Left lobe of liver (tissue), 2 donors: ENCODE data around the gene TGFB3. TPM values are rescaled to one million over a fixed set of nuclear protein-coding genes. Genes with fewer than 3 reads are reported as not detected.

Experiments
- ATAC-seq: fragments of 200-7000 bp; cut with Tn5 transposase; one replicate; pipeline ENCODE4 v1.9.1; 2020; ENCODE audit warnings: mild to moderate bottlenecking, moderate library complexity
- DNase-seq: peaks from one replicate; pipeline ENCODE4 v3.0.0-alpha.2; 2020; ENCODE audit warnings: low spot score
- total RNA-seq: library from RNA; stranded (reverse); gene quantifications from one replicate; pipeline ENCODE4 v1.2.1, GENCODE V29; 2021
- donor health status: DM: no; HTN: no; CAD: no; lungs with moderate emphysema.
- donor health status: DM: no; HTN: yes; CAD: no.

TGFB3 gene
- total RNA-seq, 1 donor from 2014 or later: 5.5 TPM

DNA sequence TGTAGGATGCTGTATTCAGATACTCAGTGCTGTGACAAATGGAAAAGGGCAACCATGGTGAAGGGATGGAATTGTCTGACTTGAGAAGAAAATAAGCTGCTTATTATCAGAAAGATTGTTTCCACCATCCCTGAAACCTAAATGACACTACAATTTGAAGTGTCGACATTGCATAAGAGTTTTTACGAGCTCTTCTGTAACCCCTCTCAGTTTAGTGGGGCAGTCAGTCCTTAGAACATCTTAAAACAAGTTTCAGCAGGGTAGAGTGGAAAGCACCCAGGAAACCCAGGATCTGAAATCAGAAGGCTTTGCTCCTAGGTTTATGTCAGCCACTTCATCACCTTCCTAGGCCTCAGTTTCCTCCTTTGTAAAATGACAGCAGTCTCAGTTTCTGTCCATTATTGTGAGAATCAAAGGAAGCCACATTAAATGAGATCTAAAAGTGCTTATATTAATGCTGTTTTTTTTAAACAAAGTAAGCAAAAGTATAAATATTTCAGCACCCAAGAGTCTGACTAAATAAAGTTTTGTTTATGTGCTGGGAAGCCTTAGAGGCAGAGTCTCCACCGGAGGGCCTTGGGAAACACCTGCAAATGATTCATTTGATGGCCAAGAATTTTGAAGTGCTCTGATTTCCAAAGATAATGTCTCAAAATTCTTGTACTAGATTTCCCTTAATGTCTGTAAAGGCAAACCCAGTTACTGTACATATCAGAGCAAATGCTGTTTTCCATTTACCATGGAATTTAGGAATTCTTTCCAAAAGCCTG lies 5.6 kb upstream of the TGFB3 start:
- no peak for DNase-seq
- ATAC-seq: no peak

DNA sequence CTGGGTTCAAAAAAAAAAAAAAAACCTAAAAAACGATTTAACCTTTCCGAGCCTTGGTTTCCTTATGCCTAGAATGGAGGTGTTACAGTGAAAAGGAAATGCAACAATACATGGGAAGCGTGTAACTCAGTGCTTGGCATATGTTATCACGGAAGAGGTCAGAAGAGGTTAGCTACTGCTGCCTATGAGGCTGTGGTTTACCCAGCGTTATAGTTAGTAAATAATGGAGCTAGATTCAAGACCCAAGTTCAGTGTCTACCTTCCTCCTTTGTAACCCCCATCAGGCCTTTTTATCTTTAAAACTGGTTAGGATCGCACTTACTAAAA lies 4.6 kb upstream of the TGFB3 start:
- DNase-seq (no peak), ATAC-seq (no peak)

DNA sequence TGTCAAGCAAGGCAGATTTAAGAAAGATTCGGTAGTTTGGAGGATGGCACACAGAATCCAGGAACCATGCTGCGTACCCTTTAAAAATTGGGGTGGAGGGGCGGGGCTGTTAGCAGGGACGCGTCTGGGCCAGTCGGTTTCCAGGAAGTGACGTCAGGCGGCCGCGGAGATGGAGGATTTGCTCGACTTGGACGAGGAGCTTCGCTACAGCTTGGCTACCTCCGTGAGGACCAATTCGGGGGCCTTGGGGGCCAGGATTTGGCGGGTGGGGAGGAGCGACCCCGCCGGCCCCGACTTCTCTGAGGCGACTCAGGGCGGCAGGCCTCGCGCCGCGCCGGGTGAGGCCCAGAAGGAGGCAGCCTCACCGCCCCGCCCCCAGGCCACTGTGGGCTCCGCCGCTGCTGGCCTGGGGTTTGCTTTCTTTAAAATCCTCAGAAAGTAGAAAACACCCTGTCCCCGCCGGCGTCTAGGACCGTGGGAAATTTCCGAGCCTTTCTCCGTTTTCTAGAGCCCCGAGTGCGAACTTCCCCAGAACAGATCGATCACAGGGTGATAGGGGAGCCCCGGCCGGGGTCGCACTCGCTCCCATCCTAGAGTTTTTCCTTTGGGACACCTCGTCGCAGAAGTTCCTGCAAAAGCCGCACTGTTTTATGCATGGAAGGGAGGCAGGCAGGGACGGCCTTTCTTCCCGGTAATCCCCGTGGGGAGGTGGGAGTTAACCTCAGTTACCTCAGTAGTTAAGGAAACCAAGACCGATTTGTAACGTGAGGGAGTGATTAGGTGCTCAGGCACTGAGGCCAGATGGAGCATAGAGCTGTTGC lies 4.0 kb upstream of the TGFB3 start, which contains the start of gene IFT43:
Gene IFT43 (plus strand): TSS at position 146 of the 821 bp plus-strand sequence. CDS start 24 bp downstream, at position 170.
- DNase-seq: peak; percentile 93
- peak; percentile 57 for ATAC-seq

DNA sequence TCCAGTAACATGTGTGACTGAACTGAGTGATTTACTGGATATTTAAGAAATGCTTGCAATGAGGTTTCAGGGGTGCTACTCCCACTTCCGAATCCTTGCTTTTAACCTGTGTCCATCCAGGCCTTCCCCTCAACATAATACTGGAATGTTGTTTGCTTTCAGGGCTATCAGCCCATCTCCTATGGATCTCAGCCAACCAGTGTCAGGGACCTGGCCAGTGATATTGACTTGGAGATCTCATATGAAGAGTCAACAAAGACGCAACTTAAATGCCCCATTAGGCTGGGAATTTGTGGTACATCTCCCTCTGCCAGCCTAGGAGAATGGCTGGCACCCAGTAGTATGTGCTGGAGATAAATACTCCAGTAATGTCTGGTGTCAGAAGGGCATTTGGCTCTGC lies 2.9 kb upstream of the TGFB3 start:
- ATAC-seq: peak; percentile 23
- peak; percentile 72 for DNase-seq

DNA sequence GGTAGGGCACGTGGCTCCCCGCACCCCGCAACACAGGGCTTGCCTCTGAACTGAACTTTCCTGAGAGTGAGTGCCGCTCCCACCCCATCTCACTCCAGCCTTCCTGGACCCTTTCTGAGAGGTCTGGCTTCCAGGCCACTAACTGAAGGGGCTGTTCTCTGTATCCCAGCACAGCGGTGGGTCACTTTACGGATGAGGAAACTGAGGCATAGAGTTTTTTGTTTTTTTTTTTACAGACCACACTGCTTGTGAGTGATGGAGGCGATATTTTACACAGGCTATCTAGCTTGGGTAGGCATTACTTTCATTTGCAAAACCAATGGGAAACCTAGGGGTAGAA lies 1.2 kb upstream of the TGFB3 start:
- no peak for ATAC-seq
- no peak for DNase-seq

DNA sequence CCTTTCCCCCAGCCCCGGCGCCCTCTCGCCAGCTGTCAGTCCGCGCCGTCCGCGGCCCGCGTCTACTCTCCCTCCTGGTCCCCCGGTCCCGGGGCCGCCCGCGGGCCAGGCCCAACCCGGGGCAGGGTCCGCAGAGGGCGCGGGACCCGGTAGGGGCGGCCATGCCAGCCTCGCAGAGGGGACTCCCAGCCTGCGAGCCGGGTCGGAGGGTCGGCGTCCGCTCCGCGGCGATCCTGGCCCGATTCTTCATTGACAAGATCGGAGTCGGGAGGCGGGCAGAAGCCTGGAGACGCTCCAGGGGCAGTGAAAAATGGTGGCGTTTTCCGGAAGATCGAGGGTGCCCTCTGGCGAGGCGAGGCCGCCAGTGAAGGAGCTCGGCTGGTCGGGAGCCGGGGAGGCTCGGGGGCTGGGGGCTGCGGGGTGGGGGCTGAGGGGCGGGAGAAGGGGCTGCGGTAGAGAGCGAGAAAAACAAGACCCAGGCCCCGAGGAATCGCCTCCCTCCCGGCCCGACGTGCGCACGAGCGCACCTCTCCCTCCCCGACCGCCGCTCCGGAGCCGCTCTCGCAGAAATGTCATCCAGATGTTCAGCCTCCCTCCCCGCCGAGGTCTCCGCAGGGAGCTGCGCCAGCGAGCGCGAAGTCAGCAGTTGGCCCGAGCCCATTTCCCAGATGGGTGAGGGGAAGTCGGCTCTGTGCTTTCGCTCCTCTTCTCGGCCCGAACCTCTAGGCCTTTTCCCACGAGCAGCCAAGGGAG lies 647 bp upstream of the TGFB3 start:
- ATAC-seq (peak; percentile 78), DNase-seq (peak; percentile 87)

DNA sequence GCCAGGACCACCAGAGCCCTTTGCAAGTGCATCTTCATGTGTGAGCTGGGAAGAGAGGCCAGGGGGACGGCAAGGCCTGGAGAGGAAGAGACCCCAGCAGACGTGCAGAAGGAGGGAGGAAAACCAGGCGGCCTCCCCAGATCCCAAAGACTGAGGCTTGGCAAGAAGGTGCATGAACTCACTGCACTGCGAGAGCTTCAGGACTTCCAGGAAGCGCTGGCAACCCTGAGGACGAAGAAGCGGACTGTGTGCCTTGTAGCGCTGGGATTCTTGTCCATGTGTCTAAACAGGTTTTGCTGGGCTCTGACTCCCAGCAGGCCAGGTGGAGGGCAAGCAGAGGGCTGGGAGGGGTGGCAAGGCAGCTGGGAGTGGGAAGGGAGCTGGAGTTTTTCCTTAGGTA lies 939 bp downstream of the TGFB3 start:
- no peak for ATAC-seq
- no peak for DNase-seq

DNA sequence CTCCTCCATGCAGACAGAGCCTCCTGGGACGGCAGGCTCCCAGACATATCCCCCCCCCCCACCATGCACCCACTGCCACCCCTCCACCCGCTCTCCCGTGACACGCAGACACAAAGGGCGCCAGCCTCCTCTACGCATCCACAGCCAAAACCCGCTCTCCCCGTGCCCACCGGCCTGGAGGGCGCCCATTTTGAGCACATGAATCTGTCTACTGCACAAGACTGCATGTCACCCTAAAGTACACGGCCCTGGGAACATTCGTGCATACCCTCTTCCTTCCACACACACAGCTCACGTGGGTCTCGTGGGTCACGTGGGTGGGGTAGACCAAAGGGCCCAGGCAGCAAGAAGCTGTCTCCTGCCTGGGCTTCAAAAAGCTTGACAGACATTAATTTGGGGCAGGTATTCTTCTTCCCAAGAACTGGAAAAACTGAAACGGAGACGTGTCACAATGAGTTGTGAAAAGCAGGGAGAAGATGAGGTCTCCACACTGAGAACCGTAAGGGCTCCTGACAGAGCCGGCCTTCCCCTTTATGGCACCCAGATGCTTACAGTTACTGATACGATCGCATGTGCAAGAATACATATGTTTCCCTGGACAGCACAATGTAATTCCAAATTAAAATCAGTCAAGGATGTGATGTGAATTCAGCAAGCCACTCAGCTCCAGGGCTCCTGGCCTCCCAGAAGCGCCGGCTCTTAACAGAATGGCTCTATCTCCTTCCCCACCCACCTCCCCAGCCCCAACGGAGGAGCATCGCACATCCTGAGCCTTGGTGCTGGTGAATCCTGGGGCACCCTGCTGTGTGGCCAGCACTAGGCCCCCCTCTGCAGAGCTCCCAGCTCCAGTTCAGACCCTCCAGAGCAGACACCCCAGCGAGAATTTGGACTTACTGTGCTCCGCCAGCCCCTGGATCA lies 1.9 kb downstream of the TGFB3 start:
- DNase-seq (no peak), ATAC-seq (no peak)

DNA sequence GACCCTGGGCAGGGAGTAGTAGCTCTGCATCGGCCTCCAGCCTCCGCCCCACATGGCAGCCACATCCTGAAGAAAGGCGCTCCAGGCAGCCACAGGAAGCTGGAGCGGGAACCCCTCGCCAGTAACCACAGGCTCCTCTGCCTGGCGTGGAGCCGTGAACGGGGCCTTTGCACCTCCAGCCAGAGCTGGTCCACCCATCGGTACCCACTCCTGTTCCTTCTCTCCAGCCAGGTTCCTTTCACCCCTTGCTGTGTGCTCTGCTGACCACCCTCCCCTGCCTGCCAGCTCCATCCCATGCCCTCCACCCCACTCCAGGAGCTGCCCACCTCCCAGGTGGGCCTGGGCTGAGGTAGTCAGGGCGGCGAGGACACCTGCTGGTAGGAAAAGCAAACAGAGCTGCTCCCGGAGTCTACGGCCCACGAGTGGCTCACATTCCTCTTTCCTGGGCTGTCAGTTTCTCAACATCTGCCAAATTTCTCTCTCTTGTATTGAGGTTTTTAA lies 2.7 kb downstream of the TGFB3 start:
- no peak for ATAC-seq

DNA sequence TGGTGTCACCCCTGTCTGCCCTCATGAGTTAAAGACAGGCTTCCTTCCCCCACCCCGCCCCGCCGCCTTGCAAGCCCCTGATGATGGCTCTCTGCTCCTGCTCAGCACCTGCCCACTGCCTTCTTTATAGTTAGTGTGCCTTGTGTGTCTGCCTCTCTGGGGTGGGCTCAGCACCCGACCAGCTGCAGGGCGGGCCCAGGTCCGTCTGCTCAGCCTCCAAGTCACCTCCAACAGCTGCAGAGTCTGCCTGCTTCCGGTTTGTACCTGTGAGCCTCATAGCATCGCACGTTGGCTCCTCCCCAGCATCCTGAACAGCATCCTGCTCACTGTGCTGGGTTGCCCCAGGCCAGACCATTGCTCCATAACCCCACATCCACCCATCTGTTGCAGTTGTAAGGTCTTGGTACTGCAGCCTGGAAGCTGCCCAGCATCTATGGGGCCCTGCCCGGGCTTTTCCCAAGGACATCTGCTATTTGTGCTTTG lies 3.5 kb downstream of the TGFB3 start:
- DNase-seq (no peak), ATAC-seq (no peak)

More for the DNA sequence above, 2.7 kb downstream of the TGFB3 start:
- DNase-seq: no peak

DNA sequence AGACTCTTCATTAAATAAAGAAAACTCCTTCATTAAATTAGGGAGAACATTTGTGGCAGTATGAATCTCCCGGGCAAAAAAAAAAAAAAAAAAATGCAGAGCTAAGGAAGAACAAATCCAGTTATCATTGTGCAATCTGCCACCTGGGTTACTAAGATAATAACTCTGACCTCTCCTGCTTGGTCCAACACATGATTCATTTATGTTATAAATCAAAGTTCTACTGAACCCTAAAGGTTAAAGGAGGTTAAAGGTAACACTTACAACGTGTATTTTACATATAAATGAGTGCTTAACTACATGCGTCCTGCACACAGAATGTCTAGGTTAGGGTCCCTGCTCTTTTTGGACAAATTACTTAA lies 4.2 kb downstream of the TGFB3 start:
- ATAC-seq (peak; percentile 6), DNase-seq (no peak)

DNA sequence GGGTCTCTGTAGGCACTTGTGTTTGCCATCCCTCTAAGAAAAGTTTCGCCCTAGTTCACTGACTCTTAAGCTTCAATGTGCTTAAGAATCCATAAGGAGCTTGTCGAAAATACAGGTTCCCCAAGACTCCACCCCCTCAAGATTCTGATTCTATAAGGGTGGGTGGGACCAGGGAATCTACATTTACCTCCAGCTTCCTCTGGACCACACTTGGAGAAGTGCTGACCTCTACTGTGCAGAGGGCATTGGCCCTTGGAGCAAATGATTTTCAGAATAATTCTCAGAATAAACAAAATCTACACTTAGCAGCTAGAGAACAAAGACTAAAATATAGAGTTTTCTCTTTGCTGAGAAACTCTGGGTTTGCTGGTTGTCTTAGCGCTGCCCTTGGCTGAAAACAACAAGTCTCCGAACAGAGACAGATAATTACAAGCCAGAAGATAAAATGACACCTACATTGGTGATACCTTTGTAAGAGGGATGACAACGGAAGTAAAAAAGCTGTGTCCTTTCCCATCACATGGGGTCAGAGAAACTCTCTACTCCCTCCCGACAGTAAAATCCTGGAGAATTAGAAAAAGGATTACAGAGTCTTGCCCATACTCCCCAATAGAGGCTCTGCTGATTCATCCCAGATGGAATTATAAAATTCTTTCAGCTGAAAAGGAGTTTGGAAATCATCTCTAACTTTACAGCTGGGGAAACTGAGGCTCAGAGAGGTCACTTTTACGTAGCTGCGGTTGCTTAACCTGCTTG lies 4.8 kb downstream of the TGFB3 start:
- DNase-seq (no peak), ATAC-seq (no peak)

DNA sequence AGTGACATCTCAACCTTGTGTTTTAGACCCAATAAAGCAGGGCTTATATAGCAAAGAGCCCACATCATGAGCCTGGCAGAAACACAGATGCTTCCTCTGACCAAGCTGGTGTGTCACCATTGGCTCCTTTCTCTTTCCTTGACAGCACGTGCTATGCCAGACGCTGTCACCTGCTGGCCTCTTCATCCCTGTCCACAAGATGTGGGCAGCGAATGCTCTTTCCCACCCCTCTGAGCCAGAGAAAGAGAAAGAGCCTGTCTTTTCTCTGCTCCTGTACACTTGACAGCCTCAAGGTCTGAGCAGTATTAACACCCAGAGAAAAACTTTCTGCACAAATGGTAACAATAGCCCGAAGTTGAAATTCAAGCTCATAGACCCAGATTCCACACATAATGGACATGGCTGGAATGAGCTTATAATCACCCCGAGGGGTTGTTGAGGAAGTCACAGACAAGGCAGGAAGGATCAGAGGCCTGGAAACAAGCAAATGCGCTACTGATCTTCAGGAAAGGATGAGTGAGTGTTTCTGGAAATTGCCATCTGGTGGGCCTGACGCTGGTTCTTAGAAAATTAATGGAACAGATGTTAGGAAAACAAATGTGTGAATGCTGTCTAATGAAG lies 8.9 kb downstream of the TGFB3 start:
- DNase-seq (no peak), ATAC-seq (no peak)

DNA sequence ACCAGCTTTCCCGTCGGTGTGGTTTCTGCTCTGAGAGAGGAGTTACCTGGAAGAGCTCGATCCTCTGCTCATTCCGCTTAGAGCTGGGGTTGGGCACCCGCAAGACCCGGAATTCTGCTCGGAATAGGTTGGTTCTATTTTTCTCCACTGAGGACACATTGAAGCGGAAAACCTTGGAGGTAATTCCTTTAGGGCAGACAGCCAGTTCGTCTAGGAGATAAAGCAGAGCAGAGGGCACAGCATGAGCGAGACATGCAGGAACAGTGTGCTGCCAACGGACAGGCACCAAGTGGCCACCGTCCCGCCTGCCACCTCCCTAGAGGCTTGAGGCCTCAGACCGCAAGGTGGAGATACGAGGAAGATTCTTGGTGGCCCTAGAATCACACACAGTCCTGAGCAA lies 10.3 kb downstream of the TGFB3 start:
- ATAC-seq (no peak), DNase-seq (no peak)

DNA sequence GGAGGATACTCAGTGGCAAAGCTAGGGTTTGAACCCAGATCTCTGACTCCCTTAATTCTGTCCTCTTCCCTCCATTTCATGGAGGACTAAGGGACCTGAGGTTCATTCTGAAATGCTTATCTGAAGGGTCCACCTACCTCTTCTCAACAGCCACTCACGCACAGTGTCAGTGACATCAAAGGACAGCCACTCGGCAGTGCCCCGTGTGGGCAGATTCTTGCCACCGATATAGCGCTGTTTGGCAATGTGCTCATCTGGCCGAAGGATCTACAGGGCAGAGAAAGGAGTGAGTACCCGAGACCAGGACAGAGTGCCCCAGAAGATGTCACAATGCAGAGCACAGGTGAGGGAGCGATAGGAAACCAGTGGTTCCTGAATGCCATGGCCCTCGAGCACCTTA lies 10.8 kb downstream of the TGFB3 start:
- ATAC-seq: no peak

DNA sequence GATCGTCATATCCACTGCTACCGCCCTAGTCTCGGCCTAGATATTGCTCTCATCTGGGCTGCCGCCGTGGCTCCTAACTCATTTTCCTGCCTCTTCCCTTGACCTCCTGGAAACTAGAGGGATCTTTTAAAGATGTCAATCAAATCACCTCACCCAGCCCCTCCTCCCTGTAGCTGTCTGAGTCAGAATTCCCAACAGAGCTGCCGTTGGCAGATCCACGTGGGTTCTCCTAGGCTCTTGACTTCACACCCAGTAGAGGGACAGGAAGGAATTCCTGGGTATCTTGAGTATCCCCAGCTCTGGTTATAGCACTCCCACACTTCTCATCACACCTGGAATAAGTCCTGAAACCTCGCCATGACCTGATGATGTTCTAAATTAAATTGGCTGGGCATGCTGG lies 11.9 kb downstream of the TGFB3 start:
- ATAC-seq (no peak), DNase-seq (no peak)

More for the DNA sequence above, 10.8 kb downstream of the TGFB3 start:
- no peak for DNase-seq

DNA sequence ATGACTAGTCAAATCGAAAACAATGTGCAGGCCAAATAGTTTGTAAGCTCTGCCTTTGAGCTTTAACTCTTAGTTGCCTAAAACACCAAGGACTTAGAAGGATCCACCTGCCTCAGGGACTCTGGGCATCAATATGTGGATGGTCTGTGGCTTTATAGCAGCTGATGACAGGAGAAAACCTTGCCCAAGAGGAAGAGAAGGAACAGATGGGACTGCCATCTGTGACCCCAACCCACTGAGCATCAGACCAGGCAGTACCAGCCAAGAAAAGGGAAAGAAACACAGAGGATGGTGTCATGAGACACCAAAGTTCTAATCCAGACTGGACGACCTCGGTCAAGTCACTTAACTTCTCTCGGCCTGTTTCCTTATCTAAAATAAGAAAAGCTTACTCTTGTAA lies 12.7 kb downstream of the TGFB3 start:
- ATAC-seq (no peak), DNase-seq (no peak)

DNA sequence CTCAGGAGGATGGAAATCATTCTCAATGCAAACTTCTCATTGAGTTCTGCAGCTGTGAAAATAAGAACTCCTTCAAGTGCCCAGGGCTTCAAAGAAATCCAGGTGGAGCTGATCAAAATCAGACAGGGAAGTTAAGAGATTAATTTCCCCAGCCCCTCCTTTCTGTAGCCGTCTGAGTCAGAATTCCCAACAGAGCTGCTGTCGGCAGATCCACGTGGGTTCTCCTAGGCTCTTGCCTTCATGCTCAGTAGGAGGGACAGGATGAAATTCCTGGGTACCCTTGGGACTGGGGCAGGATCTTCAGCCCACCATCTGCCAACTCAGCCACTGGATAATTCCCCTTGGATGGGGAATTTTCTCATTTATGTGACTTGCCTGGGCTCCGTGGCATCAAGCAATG lies 13.3 kb downstream of the TGFB3 start:
- ATAC-seq: no peak

DNA sequence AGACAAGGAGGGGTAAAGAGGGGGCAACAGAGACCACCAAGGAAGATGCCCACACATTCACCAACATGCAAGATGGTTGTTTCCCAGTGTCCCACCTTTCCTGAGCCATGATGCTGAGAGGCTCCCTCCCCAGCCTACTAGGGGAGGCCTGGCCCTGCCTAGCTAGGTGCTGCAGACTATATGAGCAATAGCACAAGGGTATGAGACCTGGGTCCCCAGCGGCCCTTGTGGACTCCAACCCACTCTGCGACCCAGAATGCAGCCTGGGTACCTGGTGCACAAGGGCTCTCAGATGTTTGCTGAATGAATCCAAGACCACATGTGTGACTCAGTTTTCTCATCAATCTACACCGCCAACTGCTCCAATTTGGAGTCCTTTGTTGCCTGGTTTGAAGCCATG lies 13.9 kb downstream of the TGFB3 start:
- ATAC-seq: no peak
- DNase-seq: no peak

More for the DNA sequence above, 13.3 kb downstream of the TGFB3 start:
- no peak for DNase-seq
